Measurements from ENCODE around the gene FGF10. TPM values are rescaled to one million over a fixed set of nuclear protein-coding genes. Genes with fewer than 3 reads are reported as not detected.

The FGF10 gene
- total RNA-seq, 2 donors from 2014 or later = 0.44 to 3.8 TPM

GRCh38 chr5:44332285-44332971 lies 56.8 kb downstream of the FGF10 start:
- H3K9me3 ChIP-seq (ENCODE audit: control insufficient read depth, low read length) = no peaks in the 10 kb centered on the region
- H3K4me1 ChIP-seq (ENCODE audit: control insufficient read depth, insufficient read depth, low read length) = peaks cover 8% of the 10 kb centered on the region
- no peaks in the 10 kb centered on the region for H3K36me3 ChIP-seq (ENCODE audit: control insufficient read depth, insufficient read depth, low read length)
- peaks cover 43% of the 10 kb centered on the region for H3K4me1 Mint-ChIP-seq
- H3K4me3 ChIP-seq (ENCODE audit: low read length) = no peak overlapping the region
- no peak overlapping the region for H3K27ac Mint-ChIP-seq
- no peaks in the 10 kb centered on the region for H3K27me3 ChIP-seq (ENCODE audit: control insufficient read depth, insufficient read depth, low read length, poor library complexity, severe bottlenecking)
- WGBS, 2 experiments (ENCODE audit: insufficient coverage in 1 of 2, insufficient read length in 1 of 2) = 51% methylated on average over 3 of the region's 3 CpGs; no CpG with 5 or more reads in 1 of the 2 experiments
- peak; percentile 43 for DNase-seq
- no peak overlapping the region for H3K9ac ChIP-seq (ENCODE audit: extremely low read depth, low read length, poor library complexity, severe bottlenecking)
- no peak overlapping the region for H3K27ac ChIP-seq (ENCODE audit: low read depth, low read length)
- no peaks in the 10 kb centered on the region for H3K27me3 Mint-ChIP-seq (ENCODE audit: insufficient read depth)
- peak; percentile 85 for TF ChIP-seq CTCF (conservative IDR thresholded peaks at IDR 0.05)
- no peak overlapping the region for H3K4me3 Mint-ChIP-seq
- H3K36me3 Mint-ChIP-seq (ENCODE audit: low read depth) = no peaks in the 10 kb centered on the region
- H3K9me3 Mint-ChIP-seq = no peaks in the 10 kb centered on the region

GRCh38 chr5:44331471-44332050 lies 57.7 kb downstream of the FGF10 start:
- Histone ChIP-seq H3K9me3 (ENCODE audit: control insufficient read depth, low read length) (no peaks in the 10 kb centered on the region), H3K27ac (ENCODE audit: low read depth, low read length) (no peak overlapping the region), H3K9ac (ENCODE audit: extremely low read depth, low read length, poor library complexity, severe bottlenecking) (no peak overlapping the region), H3K4me1 (ENCODE audit: control insufficient read depth, insufficient read depth, low read length) (peaks cover 12% of the 10 kb centered on the region), H3K27me3 (ENCODE audit: control insufficient read depth, insufficient read depth, low read length, poor library complexity, severe bottlenecking) (no peaks in the 10 kb centered on the region), H3K4me3 (ENCODE audit: low read length) (no peak overlapping the region), H3K36me3 (ENCODE audit: control insufficient read depth, insufficient read depth, low read length) (no peaks in the 10 kb centered on the region)
- no peak for TF ChIP-seq CTCF (conservative IDR thresholded peaks at IDR 0.05)
- Mint-ChIP-seq H3K27ac (no peak overlapping the region), H3K9me3 (no peaks in the 10 kb centered on the region), H3K4me3 (no peak overlapping the region), H3K27me3 (ENCODE audit: insufficient read depth) (no peaks in the 10 kb centered on the region), H3K4me1 (peaks cover 49% of the 10 kb centered on the region), H3K36me3 (ENCODE audit: low read depth) (no peaks in the 10 kb centered on the region)
- no peak for DNase-seq
- 78 to 86% methylated on average over 1 to 3 of the region's 3 CpGs for WGBS, 2 experiments (ENCODE audit: insufficient coverage in 1 of 2, insufficient read length in 1 of 2)

GRCh38 chr5:44329716-44330115 lies 59.5 kb downstream of the FGF10 start:
- Mint-ChIP-seq H3K4me1 (peaks cover 49% of the 10 kb centered on the region), H3K9me3 (no peaks in the 10 kb centered on the region), H3K36me3 (ENCODE audit: low read depth) (no peaks in the 10 kb centered on the region), H3K4me3 (no peak overlapping the region), H3K27me3 (ENCODE audit: insufficient read depth) (no peaks in the 10 kb centered on the region), H3K27ac (peak overlapping the region; percentile 52)
- Histone ChIP-seq H3K4me3 (ENCODE audit: low read length) (no peak overlapping the region), H3K36me3 (ENCODE audit: control insufficient read depth, insufficient read depth, low read length) (no peaks in the 10 kb centered on the region), H3K27me3 (ENCODE audit: control insufficient read depth, insufficient read depth, low read length, poor library complexity, severe bottlenecking) (no peaks in the 10 kb centered on the region), H3K9me3 (ENCODE audit: control insufficient read depth, low read length) (no peaks in the 10 kb centered on the region), H3K4me1 (ENCODE audit: control insufficient read depth, insufficient read depth, low read length) (peaks cover 12% of the 10 kb centered on the region), H3K27ac (ENCODE audit: low read depth, low read length) (no peak overlapping the region), H3K9ac (ENCODE audit: extremely low read depth, low read length, poor library complexity, severe bottlenecking) (no peak overlapping the region)
- TF ChIP-seq CTCF (conservative IDR thresholded peaks at IDR 0.05) = no peak
- DNase-seq = no peak
- WGBS, 2 experiments (ENCODE audit: insufficient coverage in 1 of 2, insufficient read length in 1 of 2) = 51 to 85% methylated on average over 2 of the region's 2 CpGs

All from endodermal cell (in vitro differentiated cells).